OCI-LY3 (cell line): Measurements from ENCODE around the gene RNF145.
"Not testable (repeated sequence)": the region's sequence is repeated elsewhere in the genome, so short reads cannot be mapped to it uniquely, and the experiment has no call there.

Experiments
- H2AFZ ChIP-seq: fragments of 200-600, 300-600 bp; shearing (Covaris generic); 2 replicates; pipeline ENCODE4 v1.6.0; 2014; ENCODE audit warnings: antibody characterized with exemption, low read depth, low read length
- H3K27ac ChIP-seq: fragments of 200-600, 300-600 bp; sonication (generic); 2 replicates; pipeline ENCODE4 v1.5.1; 2014; ENCODE audit warnings: mild to moderate bottlenecking, low read length, moderate library complexity, mixed read lengths
- H3K27me3 ChIP-seq: fragments of 200-600, 300-600 bp; sonication (generic); 2 replicates; pipeline ENCODE4 v1.6.1; 2014; ENCODE audit warnings: low read depth, low read length, mixed read lengths
- H3K36me3 ChIP-seq: fragments of 200-600, 300-600 bp; sonication (generic); replicated peaks from 2 replicates; pipeline ENCODE3; 2014; ENCODE audit warnings: low read depth, low read length, mixed read lengths
- H3K4me1 ChIP-seq: fragments of 300-600, 200-600 bp; sonication (generic); 2 replicates; pipeline ENCODE4 v1.6.1; 2014; ENCODE audit warnings: low read length, mixed read lengths
- H3K4me2 ChIP-seq: fragments of 200-600, 300-600 bp; sonication (generic); 2 replicates; pipeline ENCODE4 v1.6.1; 2014; ENCODE audit warnings: low read length, mixed read lengths
- H3K4me3 ChIP-seq: fragments of 300-600, 200-600 bp; sonication (generic); 2 replicates; pipeline ENCODE4 v1.5.1; 2014; ENCODE audit warnings: antibody characterized with exemption, mild to moderate bottlenecking, low read length, moderate library complexity
- H3K79me2 ChIP-seq: fragments of 300-600, 200-600 bp; shearing (Covaris generic); 2 replicates; pipeline ENCODE4 v1.6.1; 2014; ENCODE audit warnings: mild to moderate bottlenecking, low read length, mixed read lengths
- H3K9ac ChIP-seq: fragments of 300-600, 200-600 bp; shearing (Covaris generic); 2 replicates; pipeline ENCODE4 v1.6.0; 2014; ENCODE audit warnings: mild to moderate bottlenecking, low read length, moderate library complexity
- H3K9me3 ChIP-seq: fragments of 200-600, 300-600 bp; shearing (Covaris generic); 2 replicates; pipeline ENCODE4 v1.6.1; 2014; ENCODE audit warnings: low read length, mixed read lengths; ENCODE audit not compliant: insufficient read depth
- H4K20me1 ChIP-seq: fragments of 200-600, 300-600 bp; sonication (generic); 2 replicates; pipeline ENCODE4 v1.6.1; 2016; ENCODE audit warnings: low read length, mixed read lengths; ENCODE audit not compliant: insufficient read depth
- CTCF ChIP-seq: fragments of 200-600, 300-600 bp; sonication (generic); IDR thresholded peaks from 2 replicates; pipeline ENCODE4 v1.5.1; 2014; ENCODE audit warnings: antibody characterized with exemption, low read length, low read depth
- EZH2phosphoT487 ChIP-seq: fragments of 200-600 bp; shearing (Covaris generic); IDR thresholded peaks from 2 replicates; pipeline ENCODE4 v1.6.1; 2018; ENCODE audit warnings: antibody characterized with exemption, mixed run types, low read depth

The RNF145 gene

DNA sequence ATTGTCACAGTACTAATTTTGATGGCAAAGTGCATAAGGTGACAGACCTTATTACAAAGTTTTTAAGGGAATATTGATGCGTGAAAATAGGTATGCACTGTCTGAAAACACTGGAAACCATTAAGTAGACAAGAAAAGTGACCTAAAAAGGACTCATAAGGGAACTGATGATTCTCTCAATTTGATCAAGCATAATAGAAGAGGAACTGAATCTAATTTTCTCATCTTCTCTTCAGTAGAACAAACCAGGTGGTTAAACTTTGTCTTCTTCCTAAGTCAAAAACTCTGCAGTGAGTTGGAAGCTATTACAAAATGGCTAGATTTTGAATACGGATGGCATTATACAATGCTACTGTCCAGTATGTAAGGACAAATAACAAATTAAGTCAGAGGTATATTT is 53.4 kb downstream of the RNF145 start:
- Histone ChIP-seq H3K27me3 (no peaks in the 10 kb centered on the region), H3K4me1 (peaks cover 20% of the 10 kb centered on the region), H3K9ac (no peak overlapping the region), H3K9me3 (no peaks in the 10 kb centered on the region), H3K4me3 (peak overlapping the region; percentile 19; the same call in 1 of the 2 replicates), H3K4me2 (peak overlapping the region; percentile 59), H3K27ac (peak overlapping the region; percentile 70), H2AFZ (no peak overlapping the region), H4K20me1 (peaks cover 9% of the 10 kb centered on the region), H3K79me2 (peaks cover 5% of the 10 kb centered on the region; the same call in 1 of the 2 replicates), H3K36me3 (peaks cover 24% of the 10 kb centered on the region)
- TF ChIP-seq EZH2phosphoT487 (no peak), CTCF (no peak)

DNA sequence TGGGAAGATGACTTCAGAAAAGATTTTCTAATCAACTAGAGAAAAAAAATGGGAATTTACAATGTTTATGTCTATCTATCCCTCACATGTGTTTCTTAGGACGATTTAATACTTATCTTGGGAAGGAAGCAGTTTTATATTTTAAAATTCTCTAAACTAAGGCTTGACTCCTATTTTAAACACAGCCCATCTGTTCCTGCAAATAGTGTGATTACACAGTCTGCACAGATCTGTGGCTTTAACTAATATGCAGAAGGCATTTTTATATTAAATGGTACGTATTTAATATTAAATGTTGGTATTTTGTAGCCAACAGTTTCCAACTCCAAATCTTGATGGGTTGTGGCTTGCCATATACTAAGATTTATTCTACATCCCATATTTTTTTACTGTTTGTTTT is 56.5 kb downstream of the RNF145 start:
- Histone ChIP-seq H2AFZ (no peak overlapping the region), H3K9me3 (no peaks in the 10 kb centered on the region), H3K9ac (no peak overlapping the region), H3K4me3 (no peak overlapping the region), H3K27ac (no peak overlapping the region), H3K27me3 (no peaks in the 10 kb centered on the region), H3K4me2 (no peak overlapping the region), H3K36me3 (peaks cover 10% of the 10 kb centered on the region), H3K79me2 (peaks cover 5% of the 10 kb centered on the region; the same call in 1 of the 2 replicates), H3K4me1 (peaks cover 20% of the 10 kb centered on the region), H4K20me1 (peaks cover 9% of the 10 kb centered on the region)
- TF ChIP-seq EZH2phosphoT487 = no peak

DNA sequence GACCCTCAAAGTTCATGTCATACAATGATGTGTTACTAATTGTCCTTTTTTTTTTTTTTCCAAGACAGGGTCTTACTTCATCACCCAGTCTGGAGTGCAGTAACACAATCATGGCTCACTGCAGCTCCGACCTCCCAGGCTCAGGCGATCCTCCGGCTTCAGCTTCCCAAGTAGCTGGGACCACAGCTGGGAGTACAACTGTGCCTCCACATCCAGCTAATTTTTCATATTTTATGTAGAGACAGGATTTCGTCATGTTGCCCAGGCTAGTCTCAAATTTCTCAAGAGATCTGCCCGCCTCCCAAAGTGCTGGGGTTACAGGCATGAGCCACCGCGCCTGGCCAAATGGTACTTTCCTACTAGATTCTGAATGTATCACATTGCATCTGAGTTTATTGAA is 60.3 kb downstream of the RNF145 start:
- H3K9me3 ChIP-seq = no peaks in the 10 kb centered on the region
- H3K36me3 ChIP-seq = peaks cover 5% of the 10 kb centered on the region
- no peak overlapping the region for H3K4me2 ChIP-seq
- H3K9ac ChIP-seq = no peak overlapping the region
- H3K4me3 ChIP-seq = no peak overlapping the region
- H4K20me1 ChIP-seq = no peaks in the 10 kb centered on the region
- TF ChIP-seq CTCF = no peak
- TF ChIP-seq EZH2phosphoT487 = no peak
- no peaks in the 10 kb centered on the region for H3K27me3 ChIP-seq
- H3K27ac ChIP-seq = no peak overlapping the region
- H3K79me2 ChIP-seq = no peaks in the 10 kb centered on the region
- no peaks in the 10 kb centered on the region for H3K4me1 ChIP-seq
- no peak overlapping the region for H2AFZ ChIP-seq

DNA sequence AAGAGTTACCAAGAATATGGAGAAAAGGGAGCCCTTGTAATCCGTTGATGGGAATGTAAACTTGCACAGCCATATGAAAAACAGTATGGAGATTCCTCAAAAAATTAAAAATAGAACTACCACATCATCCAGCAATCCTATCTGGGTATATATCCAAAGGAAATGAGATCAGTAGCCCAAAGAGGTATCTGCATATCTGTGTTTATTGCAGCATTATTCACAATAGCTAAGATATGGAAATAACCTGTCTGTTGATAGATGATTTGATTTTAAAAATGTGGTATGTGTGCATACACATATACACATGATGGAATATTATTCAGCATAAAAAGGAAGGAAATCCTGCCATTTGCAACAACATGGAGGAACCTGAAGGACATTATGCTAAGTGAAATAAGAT is 61.4 kb downstream of the RNF145 start:
- Histone ChIP-seq H4K20me1 (no peaks in the 10 kb centered on the region), H3K4me2 (no peak overlapping the region), H3K27ac (no peak overlapping the region), H3K9ac (no peak overlapping the region), H3K9me3 (no peaks in the 10 kb centered on the region), H3K4me1 (no peaks in the 10 kb centered on the region), H2AFZ (no peak overlapping the region), H3K4me3 (no peak overlapping the region), H3K36me3 (no peaks in the 10 kb centered on the region), H3K79me2 (no peaks in the 10 kb centered on the region), H3K27me3 (no peaks in the 10 kb centered on the region)
- TF ChIP-seq CTCF (no peak), EZH2phosphoT487 (no peak)

DNA sequence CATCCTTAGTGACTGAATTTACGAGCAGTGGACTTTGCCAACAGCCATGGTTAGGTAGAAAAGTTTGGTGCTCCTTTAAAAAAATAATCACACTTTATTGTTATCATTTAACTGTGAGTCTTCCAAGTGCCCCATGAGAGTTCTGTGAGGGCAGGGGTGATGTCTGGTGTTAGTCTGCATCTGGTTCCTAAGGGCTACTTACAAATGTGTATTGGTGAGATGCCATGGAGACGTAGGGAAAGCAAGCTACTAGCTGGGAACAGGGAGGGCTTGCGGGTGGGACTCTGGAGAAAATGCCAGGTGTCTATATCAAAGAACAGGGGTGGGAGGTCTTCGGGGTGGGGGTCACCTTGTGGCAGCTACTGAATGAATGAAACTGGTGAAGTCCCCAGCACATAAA is 62.5 kb downstream of the RNF145 start:
- Histone ChIP-seq H3K27ac (no peak overlapping the region), H3K4me3 (no peak overlapping the region), H3K9me3 (no peaks in the 10 kb centered on the region), H3K4me2 (no peak overlapping the region), H3K27me3 (no peaks in the 10 kb centered on the region), H3K9ac (no peak overlapping the region), H3K79me2 (no peaks in the 10 kb centered on the region), H2AFZ (no peak overlapping the region), H3K4me1 (no peaks in the 10 kb centered on the region), H3K36me3 (no peaks in the 10 kb centered on the region), H4K20me1 (no peaks in the 10 kb centered on the region)
- TF ChIP-seq EZH2phosphoT487 (no peak), CTCF (no peak)

DNA sequence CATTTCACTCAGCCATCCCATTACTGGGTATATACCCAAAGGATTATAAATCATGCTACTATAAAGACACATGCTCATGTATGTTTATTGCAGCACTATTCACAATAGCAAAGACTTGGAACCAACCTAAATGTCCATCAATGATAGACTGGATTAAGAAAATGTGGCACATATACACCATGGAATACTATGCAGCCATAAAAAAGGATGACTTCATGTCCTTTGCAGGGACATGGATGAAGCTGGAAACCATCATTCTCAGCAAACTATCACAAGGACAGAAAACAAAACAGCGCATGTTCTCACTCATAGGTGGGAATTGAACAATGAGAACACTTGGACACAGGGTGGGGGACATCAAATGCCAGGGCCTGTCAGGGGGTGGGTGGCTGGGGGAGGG is 64.2 kb downstream of the RNF145 start:
- not testable (repeated sequence) for H3K36me3 ChIP-seq, H3K4me2 ChIP-seq, H3K27ac ChIP-seq, H3K4me1 ChIP-seq, H2AFZ ChIP-seq, H3K4me3 ChIP-seq, H3K79me2 ChIP-seq, H3K27me3 ChIP-seq, H3K9ac ChIP-seq, H3K9me3 ChIP-seq, H4K20me1 ChIP-seq
